AG10803 (cell line): ENCODE results near the gene AGBL1.

ENCODE experiments used
- DNase-seq: peaks from one replicate; pipeline ENCODE4 v3.0.0; 2010; ENCODE audit warnings: low read depth
- H3K4me3 ChIP-seq: 2 replicates; pipeline ENCODE4 v1.5.1; 2011; ENCODE audit warnings: mild to moderate bottlenecking, low read length, control low read depth
- CTCF ChIP-seq: conservative IDR thresholded peaks from 2 replicates; pipeline ENCODE4 v1.5.1; 2011; ENCODE audit warnings: mild to moderate bottlenecking, low read length, control low read depth, inconsistent platforms

Gene AGBL1

GRCh38 chr15:86608461-86609205, 529.0 kb downstream of the AGBL1 start:
- DNase-seq: peak; percentile 13
- H3K4me3 ChIP-seq: no peak overlapping the region
- no peak for TF ChIP-seq CTCF

- no peak overlapping the region for H3K4me3 ChIP-seq
- no peak for TF ChIP-seq CTCF
- no peak for DNase-seq
These were observed 529.6 kb downstream of the AGBL1 start for GRCh38 chr15:86609275-86609674.

GRCh38 chr15:86610038-86610437, 530.4 kb downstream of the AGBL1 start:
- H3K4me3 ChIP-seq: no peak overlapping the region
- TF ChIP-seq CTCF: no peak
- no peak for DNase-seq

GRCh38 chr15:86611417-86612040, 531.9 kb downstream of the AGBL1 start:
- TF ChIP-seq CTCF: no peak
- H3K4me3 ChIP-seq: no peak overlapping the region
- DNase-seq: peak; percentile 40

GRCh38 chr15:86615411-86615810, 535.7 kb downstream of the AGBL1 start:
- H3K4me3 ChIP-seq: no peak overlapping the region
- no peak for DNase-seq
- TF ChIP-seq CTCF: no peak

DNA sequence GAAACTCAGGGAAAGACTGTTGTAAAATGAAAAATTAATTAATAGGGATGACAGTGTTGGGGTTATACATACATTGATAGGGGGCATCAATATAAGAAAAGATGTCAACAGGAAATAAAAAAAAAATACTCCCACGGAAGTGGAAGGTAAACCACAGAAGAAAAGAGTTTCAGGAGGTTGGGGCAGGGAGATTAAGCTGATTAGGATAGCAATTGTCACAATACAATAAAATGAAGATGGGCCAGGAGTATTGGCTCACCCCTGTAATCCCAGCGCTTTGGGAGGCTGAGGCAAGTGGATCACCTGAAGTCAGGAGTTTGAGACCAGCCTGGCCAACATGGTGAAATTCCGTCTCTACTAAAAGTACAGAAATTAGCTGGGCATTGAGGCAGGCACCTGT, 536.1 kb downstream of the AGBL1 start:
- DNase-seq: no peak
- no peak overlapping the region for H3K4me3 ChIP-seq
- no peak for TF ChIP-seq CTCF

DNA sequence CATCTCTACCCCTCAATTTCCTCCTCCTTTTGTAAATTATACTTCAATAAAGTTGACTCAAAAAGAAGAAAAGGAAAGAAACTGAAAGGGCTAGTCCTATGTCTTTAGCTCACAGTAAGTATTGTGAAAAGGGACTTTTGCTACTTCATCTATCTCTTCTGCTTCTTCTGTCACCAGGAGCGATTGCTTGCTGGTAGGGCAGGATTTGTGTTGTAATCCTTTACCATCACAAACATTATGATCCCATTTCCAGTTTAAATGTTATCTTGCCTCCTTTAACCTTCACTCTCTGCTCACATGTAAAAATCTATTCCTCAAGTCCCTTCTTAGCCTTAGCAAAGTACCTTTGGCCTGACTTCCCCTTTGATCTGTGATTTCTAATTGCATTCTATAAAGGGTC, 537.1 kb downstream of the AGBL1 start:
- no peak overlapping the region for H3K4me3 ChIP-seq
- no peak for DNase-seq
- no peak for TF ChIP-seq CTCF
